ENCODE results near the gene GALNT15.

Gene GALNT15

GRCh38 chr3:16183601-16184270 is 9.3 kb downstream of the GALNT15 start:
- DNase-seq (ENCODE audit: low read depth), result peak; percentile 91
- TF ChIP-seq, protein P1, sequence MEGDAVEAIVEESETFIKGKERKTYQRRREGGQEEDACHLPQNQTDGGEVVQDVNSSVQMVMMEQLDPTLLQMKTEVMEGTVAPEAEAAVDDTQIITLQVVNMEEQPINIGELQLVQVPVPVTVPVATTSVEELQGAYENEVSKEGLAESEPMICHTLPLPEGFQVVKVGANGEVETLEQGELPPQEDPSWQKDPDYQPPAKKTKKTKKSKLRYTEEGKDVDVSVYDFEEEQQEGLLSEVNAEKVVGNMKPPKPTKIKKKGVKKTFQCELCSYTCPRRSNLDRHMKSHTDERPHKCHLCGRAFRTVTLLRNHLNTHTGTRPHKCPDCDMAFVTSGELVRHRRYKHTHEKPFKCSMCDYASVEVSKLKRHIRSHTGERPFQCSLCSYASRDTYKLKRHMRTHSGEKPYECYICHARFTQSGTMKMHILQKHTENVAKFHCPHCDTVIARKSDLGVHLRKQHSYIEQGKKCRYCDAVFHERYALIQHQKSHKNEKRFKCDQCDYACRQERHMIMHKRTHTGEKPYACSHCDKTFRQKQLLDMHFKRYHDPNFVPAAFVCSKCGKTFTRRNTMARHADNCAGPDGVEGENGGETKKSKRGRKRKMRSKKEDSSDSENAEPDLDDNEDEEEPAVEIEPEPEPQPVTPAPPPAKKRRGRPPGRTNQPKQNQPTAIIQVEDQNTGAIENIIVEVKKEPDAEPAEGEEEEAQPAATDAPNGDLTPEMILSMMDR (conservative IDR thresholded peaks at IDR 0.05; ENCODE audit: low read depth, low read length), result no peak
- no peak overlapping the region for H3K4me3 ChIP-seq (ENCODE audit: low read depth, low read length)

GRCh38 chr3:16186086-16186485 is 11.6 kb downstream of the GALNT15 start:
- H3K4me3 ChIP-seq (ENCODE audit: low read depth, low read length), result no peak overlapping the region
- peak; percentile 36 for DNase-seq (ENCODE audit: low read depth)
- TF ChIP-seq, protein P1 (conservative IDR thresholded peaks at IDR 0.05; ENCODE audit: low read depth, low read length), result no peak

DNA sequence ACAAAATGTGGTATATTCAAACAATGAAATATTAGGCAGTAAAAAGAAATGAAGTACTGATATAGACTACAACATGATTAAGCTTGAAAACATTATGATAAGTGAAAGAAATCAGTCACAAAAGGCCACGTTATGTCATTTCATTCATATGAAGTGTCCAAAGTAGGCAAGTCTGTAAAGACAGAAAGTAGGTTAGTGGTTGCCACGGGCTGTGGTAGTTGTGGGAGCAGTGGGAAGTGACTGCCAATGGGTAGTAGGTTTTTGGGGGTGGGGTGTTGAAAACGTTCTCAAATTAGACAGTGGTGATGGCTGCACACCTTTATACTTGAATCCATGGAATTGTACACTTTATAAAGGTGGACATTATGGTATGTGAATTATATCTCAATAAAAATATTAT is 12.1 kb downstream of the GALNT15 start:
- no peak overlapping the region for H3K4me3 ChIP-seq (ENCODE audit: low read depth, low read length)
- no peak for DNase-seq (ENCODE audit: low read depth)
- TF ChIP-seq, protein P1 (conservative IDR thresholded peaks at IDR 0.05; ENCODE audit: low read depth, low read length), result no peak

DNA sequence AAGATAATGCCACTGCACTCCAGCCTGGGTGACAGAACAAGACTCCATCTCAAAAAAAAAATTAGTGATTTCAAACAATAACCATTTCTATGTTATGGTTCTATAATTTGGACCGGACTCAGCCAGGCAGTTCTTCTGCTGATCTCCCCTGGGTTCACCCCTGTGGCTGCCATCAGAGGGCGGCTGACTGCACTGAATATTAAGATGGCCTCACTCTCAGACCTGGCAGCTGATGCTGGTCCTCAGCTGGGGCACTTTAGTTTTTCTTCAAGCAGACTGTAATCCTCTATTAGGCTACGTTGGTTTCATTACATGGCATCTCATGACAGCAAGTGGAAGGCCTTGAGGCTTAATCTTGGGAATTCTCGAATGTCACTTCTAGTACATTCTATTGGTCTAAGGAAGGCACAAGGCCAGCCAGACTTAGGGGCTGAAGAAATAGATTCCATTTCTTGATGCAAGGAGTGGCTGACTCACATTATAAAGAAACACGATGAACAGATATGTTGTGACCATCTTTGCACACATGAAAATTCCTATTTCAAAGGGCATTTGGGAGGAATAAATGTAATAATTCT is 12.8 kb downstream of the GALNT15 start:
- no peak overlapping the region for H3K4me3 ChIP-seq (ENCODE audit: low read depth, low read length)
- TF ChIP-seq, protein P1 (conservative IDR thresholded peaks at IDR 0.05; ENCODE audit: low read depth, low read length), result no peak
- no peak for DNase-seq (ENCODE audit: low read depth)

DNA sequence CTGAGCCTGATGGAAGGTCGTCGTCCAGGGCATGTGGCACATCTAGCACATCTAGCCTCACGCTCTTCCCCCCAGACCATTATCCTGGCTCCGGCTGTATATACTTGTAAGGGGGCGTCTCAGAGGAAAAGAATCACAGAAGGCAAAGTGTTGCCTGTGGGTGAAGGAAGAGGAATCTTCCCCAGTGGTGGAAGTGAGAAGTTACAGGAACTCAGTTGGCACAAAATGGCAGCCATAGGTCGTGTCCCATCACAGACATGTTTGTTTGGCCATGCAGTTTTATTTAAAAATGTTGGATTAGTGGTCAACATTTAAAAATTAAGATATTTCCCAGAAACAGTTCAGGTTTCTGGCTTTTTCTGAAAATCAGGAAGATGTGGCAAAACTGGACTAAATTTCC is 13.6 kb downstream of the GALNT15 start:
- H3K4me3 ChIP-seq (ENCODE audit: low read depth, low read length), result no peak overlapping the region
- TF ChIP-seq, protein P1 (conservative IDR thresholded peaks at IDR 0.05; ENCODE audit: low read depth, low read length), result no peak
- DNase-seq (ENCODE audit: low read depth), result no peak

DNA sequence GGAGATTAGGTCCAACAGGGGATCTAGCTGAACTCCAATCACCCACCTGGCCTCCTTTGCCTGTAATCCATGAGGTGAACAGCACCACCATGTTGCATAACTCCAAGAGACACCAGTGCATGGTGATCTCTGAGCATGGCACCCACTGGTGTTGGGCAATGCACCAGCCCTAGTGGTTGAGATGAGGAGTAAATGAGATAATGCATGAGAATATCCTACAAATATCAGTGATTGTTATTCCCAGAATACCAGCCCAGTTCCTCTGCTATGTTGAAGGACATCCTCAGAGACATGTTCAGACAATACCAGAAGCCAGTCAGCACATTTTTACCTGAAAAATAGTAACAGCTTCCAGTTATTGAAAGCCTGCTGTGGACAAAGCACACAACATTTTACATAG is 14.7 kb downstream of the GALNT15 start:
- H3K4me3 ChIP-seq (ENCODE audit: low read depth, low read length), result no peak overlapping the region
- TF ChIP-seq, protein P1 (conservative IDR thresholded peaks at IDR 0.05; ENCODE audit: low read depth, low read length), result no peak
- DNase-seq (ENCODE audit: low read depth), result no peak

DNA sequence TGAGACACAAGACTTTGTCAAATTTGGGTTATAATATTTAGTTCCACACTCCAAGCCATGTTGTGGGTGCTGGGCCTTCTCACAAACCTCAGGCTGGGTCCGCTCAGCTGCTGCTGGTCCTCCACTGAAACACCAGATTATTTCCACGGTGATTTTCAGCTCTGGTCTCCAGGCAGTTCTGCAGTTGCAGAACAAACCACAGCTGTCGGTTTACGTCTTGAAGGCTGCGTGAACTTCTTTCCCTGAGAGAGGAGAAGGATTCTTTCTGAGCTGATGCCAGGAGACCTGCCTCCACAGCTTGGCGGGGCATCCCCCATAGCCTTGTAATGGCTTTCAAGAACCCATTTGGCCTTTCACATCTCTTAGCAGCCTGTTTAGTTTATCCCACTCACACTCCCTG is 16.2 kb downstream of the GALNT15 start:
- TF ChIP-seq, protein P1 (conservative IDR thresholded peaks at IDR 0.05; ENCODE audit: low read depth, low read length), result no peak
- no peak overlapping the region for H3K4me3 ChIP-seq (ENCODE audit: low read depth, low read length)
- DNase-seq (ENCODE audit: low read depth), result no peak

All from choroid plexus epithelial cell (primary cell).